ENCODE measurements around the gene GLUD1.
A peak's percentile ranks its signal among the peaks of the same experiment; 100 is the strongest.
"Not testable (repeated sequence)": the region's sequence is repeated elsewhere in the genome, so short reads cannot be mapped to it uniquely, and the experiment has no call there.

The GLUD1 gene

DNA sequence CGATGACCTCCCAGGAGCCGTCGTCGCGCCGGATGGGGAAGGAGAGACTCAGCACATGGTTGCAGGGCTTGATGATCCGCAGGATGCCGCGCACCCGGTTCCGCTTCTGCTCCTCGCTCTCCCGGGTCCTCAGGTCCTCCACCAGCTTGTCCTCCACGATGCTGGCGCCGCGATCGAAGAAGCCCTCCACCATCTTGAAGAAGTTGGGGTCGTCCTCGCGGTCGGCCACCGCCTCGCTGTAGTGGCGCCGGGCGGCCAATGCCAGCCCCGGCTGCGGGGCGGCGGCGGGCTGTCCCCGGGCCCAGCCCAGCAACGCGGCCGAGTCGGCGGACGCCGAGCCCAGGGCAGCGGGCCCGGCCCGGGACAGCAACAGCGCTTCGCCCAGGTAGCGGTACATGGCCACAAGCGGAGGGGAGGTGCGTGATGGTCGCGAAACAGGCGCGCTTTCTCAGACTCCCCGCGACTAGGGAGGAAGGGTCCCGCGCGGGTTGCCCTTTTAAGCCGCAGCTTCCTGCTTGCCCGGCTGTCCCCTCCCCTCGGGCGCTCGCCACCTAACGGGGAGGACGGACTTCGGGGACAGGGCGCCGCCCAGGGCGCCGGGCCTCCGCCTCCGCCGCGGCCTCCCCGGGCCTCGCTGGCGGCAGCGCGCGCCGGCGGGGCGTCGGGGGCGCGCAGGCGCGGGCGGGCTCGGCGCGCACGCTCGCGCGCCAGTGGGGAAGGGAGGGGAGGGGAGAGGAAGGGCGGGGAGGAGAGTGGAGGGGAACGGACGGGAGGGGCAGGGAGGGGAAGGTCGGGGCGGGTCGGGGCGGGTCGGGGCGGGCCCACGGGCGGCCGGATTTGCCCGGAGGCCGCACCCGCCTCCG, at the start of gene GLUD1, which contains the start of gene SHLD2:
Gene GLUD1 (minus strand): TSS at position 471 of the 863 bp plus-strand sequence. CDS start 74 bp downstream, at position 397.
Gene SHLD2 (plus strand): TSS at position 834 of the 863 bp plus-strand sequence. CDS start 56,149 bp downstream, outside the sequence.
- peak; percentile 86 to 88 for DNase-seq

DNA sequence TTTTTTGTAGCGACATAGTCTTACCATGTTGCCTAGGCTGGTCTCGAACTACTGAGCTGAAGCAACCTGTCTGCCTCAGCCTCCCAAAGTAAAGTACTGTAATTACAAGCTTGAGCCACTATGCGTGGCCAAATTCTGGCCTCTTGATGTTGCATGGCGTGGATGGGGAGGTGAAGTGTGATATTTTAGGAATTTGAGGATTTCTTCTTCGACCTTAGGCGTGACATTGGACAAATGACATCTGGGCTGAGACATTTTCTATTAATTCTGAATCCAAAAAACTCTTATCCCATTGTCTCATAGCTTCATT, 48.4 kb upstream of the GLUD1 start:
- not testable (repeated sequence) for DNase-seq

GRCh38 chr10:87142230-87143108, 47.8 kb upstream of the GLUD1 start:
- DNase-seq, result not testable (repeated sequence)

DNA sequence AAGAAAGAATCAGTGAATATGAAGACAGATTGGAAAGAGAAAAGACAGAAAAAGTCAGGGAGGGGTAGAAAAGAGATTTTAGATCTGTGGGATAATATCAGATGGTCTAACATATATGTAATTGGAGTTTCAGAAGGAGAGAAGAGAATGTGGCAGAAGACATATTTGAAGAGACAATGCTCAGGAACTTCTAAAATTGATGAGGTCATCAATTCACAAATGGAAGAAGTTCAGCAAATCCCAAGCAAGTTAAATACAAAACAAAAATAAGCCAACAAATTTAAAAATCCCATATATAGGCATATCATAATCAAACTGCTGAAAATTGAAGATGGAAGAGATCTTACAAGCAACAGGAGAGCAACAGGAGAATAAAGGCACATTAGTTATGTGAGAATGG, 42.8 kb upstream of the GLUD1 start:
- not testable (repeated sequence) for DNase-seq

DNA sequence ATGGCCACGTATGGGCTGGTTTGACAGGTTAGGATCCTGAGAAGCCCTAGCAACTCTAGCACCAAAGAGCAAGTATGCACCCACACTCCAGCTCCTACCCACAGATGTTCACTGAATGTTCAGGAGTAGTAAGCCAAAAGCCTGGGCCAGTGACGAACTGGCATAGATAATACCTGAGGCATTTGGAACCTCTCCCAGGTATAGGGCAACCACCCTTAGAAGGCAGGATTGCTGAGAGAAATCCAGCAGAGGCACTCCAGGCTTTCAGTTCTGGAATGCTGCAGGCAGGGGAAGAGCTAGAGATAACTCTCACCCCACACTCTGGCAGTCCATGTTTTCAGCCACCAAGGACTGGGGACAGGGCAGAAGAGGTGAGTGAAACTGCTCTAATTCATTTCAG, 39.8 kb upstream of the GLUD1 start:
- not testable (repeated sequence) for DNase-seq

GRCh38 chr10:87133936-87134335, 39.3 kb upstream of the GLUD1 start:
- DNase-seq, result not testable (repeated sequence)

DNA sequence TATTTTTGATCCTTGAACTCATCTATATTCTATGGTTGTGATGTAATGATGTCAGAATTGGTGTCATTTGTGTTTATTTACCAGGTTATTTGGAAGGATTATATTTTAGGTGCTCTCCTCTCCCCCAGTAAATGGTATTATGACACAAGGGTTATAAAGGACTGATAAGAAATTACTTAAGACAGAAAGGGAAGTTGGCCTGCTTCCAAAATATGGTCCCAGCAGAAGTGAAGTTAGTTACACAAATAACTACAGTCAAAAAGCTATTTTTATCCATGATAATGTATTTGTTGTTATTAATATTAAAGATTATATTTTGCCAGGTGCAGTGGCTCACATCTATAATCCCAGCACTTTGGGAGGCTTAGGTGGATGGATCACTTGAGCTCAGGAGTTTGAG, 37.5 kb upstream of the GLUD1 start:
- DNase-seq, result peak; percentile 65 to 72

- DNase-seq, result not testable (repeated sequence)
Observed at GRCh38 chr10:87127607-87128156, 33.0 kb upstream of the GLUD1 start.

- DNase-seq, result not testable (repeated sequence)
Observed at GRCh38 chr10:87127048-87127447, 32.4 kb upstream of the GLUD1 start.

DNA sequence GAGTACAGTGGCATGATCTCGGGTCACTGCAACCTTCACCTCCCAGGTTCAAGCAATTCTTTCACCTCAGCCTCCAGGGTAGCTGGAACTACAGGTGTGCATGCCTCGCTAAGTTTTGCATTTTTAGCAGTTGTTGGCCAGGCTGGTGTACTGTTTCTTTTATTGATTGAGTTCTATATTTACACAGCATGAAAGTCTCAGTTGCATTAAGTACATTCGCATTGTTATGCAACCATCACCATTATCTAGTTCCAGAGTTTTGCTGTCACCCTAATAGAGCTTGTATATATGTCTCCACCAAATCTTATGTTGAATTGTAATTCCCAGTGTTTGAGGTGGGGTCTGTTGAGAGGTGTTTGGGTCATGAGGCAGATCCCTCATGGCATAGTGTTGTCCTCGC, 28.7 kb upstream of the GLUD1 start:
- not testable (repeated sequence) for DNase-seq

DNA sequence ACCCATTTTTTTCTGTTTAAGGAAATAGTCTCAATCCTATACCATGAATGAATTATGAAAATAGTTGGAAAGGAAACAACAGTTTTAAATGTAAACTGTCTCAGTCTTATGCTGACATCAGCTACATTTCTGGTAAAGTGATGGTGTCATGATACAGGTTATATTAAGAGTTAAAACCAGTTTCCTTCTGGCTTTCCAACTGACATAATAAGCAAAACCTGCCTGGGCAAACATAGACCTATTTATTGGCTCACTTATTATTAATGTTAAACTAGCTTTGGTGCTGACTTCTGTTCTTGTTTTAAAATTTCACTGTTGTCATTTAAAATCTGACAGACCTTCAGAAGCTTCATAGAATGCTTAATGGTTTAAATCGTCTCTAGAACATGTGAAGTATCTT, 24.4 kb upstream of the GLUD1 start:
- DNase-seq, result not testable (repeated sequence)

DNA sequence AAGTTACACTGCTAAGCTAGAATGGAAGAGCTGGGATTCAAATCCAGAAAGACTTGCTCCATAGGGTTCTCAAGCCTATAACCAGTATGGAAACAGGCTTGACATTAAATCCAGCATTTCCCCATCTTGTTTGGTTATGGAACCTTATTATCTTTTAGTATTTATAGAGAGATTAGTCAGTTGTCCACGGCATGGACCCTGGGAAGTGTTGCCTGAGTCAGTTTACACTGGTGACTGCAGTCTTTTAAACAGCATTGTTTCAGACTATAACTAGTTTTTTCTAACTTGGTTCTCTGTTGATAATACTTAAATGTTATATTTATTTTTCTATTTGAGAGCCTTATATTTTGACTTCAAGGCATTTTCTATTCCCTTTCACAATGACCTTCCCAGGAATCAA, 23.5 kb upstream of the GLUD1 start:
- DNase-seq, result not testable (repeated sequence)

GRCh38 chr10:87105446-87106124, 10.9 kb upstream of the GLUD1 start:
- no peak for DNase-seq

DNA sequence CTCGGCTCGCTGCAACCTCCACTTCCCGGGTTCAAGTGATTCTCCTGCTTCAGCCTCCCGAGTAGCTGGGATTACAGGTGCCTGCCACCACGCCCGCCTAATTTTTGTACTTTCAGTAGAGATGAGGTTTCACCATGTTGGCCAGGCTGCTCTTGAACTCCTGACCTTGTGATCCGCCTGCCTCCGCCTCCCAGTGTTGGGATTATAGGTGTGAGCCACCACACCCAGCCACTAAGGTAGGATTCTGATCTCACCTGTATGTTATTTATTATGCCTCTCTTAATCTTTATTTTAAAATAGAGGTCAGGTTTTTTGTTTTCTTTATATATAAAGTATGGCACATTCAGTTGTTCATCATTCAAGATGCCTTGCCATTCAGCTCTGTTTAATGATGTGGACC, 10.1 kb upstream of the GLUD1 start:
- DNase-seq, result not testable (repeated sequence)

DNA sequence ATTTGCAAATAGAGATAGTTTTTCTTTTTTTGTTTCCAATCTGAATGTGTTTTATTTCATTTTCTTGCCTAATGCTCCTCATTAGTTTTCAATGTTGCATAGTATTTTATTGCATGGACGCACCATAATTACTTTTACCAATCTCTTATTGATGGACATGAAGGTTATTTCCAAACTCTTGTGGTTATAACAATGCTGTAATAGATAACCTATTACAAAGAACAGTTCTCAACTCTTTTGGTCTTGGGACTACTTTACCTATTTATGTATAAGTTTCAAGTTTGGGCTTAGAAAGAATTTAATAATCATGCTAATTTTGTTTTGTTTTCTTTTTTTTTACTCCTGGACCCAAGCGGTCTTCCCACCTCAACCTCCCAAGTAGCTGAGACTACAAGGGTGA, 7.4 kb upstream of the GLUD1 start:
- DNase-seq, result no peak

DNA sequence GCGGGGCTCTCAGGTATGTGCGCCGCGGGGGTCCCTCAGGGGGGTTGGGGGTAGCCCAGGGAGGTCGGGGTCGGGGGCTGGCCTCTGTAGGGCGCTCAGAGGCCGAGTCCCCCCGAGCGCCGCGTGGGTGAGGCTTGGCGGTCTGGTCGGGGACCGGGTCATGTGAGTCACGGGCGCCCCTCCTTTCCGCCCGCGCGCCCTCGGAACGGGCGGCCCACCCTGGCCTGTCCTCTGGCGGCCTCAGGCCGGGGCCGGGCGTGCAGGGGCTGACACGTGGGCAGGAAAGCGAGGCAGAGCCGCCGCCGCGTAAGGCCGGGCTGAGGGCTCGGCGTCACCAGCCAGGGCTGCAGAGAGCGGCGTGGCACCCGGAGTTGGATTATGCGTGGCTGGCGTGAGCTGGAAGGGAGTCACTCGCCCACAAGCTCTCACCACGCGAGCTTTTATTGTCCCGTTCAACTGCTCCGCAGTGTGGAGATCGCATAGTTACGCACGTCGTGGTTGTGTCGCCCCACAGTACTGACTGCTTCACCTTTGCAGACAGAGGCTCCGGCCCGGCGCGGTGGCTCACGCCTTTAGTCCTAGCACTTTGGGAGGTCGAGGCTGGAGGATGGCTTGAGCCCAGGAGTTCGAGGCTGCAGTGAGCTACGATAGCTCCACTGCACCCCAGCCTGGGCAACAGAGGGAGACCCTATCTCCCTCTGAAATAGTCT, 748 bp upstream of the GLUD1 start:
- DNase-seq, result peak; percentile 75 to 77

DNA sequence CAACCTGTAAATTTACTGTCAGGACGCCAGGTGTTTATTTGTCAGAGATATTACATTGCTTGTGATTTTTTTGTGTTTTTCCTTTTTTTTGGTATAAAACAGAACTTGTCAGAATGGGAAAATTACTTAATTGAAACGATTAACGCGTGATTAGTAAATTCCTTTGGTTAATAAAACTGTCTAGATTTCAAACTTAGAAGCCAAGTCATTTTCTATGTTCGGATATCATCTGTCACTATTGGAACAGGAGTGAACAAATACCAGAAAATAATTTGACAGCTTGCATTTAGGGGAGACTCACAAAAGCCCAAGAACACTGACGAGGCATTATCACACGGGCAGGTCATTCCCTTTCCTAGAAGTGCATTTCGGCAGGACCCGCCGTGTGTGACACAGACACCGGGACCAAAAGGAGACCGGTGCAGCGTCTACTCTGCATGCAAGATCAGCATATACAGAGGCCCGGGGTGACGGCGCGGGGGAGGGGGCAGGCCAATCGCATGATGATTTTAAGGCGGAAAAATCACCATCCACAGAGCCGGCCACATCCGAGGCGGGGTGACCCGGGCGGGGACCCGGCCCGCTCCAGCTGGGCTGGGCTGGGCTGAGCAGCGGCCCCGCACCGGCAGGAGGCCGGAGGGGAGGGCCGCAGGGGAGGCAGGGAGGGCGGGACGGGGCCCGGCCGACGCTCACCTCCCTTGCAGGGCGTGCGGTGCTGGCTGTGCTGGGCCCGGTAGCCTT, 841 bp downstream of the GLUD1 start:
- peak; percentile 40 to 41 for DNase-seq

DNA sequence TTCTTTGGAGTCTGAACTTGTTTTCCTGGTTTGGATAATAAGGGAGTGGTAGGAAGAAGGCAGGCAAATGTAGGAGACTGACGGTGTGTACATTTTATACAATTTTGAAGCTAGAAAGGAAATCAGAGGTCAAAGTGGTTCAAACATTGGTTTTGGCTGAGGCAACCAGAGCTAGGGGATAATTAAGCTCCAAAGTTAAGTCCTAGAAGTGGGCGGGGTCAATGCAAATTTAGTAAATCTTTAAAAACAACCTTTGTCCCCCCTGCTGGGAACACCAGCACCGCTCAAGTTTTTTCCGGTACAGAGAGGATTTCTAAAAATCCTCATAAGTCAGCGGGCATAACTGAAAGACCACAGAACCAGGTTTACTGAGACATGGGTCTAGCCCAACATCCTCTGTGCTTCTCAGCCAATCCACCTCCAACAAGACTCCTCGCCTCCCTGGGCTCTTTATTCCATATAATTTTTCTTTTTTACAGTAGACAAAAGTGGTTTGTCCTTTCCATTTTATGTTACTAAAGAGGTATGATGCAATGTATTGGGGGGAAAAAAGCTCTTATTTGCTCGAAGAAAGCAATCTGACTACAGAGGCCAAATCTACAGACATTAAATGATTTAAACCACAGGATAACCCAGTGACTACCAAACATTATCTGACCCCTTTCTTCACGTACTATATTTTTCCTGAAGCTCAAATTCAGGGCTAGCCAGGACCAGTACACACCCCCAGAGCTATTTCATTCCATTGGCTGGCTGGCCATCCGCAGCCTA, 1.6 kb downstream of the GLUD1 start:
- peak; percentile 16 to 18 for DNase-seq

- no peak for DNase-seq
Observed at GRCh38 chr10:87092376-87092860, 2.2 kb downstream of the GLUD1 start.

DNA sequence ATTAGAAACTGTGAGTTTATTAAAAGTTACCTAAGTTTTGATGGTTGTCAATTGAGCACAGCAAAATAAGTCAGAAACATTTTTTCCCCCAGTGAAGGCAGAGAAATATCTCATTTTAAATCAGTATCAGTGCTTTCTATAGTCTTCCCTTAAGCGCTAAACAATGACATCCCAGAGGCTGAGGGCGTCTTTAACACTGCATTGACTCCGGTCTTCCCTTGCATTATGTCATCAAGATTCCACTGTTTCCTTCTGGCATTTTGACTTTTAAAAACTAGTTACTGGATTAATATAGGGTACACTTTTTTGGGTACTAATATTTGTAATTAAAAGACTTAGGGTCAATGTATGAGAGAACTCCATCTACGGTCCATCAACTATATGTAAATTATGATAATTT, 3.9 kb downstream of the GLUD1 start:
- DNase-seq, result no peak

All from inflammatory macrophage treated with lipopolysaccharide for 1 hour (primary cell).